HG03103 (cell line): Measurements from ENCODE around the gene DLGAP3.

ENCODE experiments used
- ATAC-seq: cut with Tn5 transposase; IDR thresholded peaks from one replicate; pipeline ENCODE4 v1.9.1; 2021; ENCODE audit warnings: low read depth; ENCODE audit not compliant: unreplicated experiment

Gene DLGAP3

GRCh38 chr1:34906756-34907155, 22.7 kb downstream of the DLGAP3 start:
- no peak for ATAC-seq

- no peak for ATAC-seq
Measured at GRCh38 chr1:34906222-34906621, 23.2 kb downstream of the DLGAP3 start.

GRCh38 chr1:34905098-34905459, 24.4 kb downstream of the DLGAP3 start:
- ATAC-seq: no peak

- no peak for ATAC-seq
Measured at GRCh38 chr1:34904236-34905097, 25.0 kb downstream of the DLGAP3 start.

- no peak for ATAC-seq
Measured at GRCh38 chr1:34901919-34902318, 27.5 kb downstream of the DLGAP3 start.

GRCh38 chr1:34900775-34901502, 28.5 kb downstream of the DLGAP3 start:
- no peak for ATAC-seq

GRCh38 chr1:34899906-34900305, 29.5 kb downstream of the DLGAP3 start:
- ATAC-seq: no peak

GRCh38 chr1:34899471-34899870, 30.0 kb downstream of the DLGAP3 start:
- no peak for ATAC-seq

- ATAC-seq: no peak
Measured at GRCh38 chr1:34898330-34898761, 31.1 kb downstream of the DLGAP3 start.

GRCh38 chr1:34896612-34897011, 32.8 kb downstream of the DLGAP3 start:
- no peak for ATAC-seq

- no peak for ATAC-seq
Measured at GRCh38 chr1:34889705-34890104, 39.7 kb downstream of the DLGAP3 start.

GRCh38 chr1:34887593-34887992, 41.9 kb downstream of the DLGAP3 start:
- ATAC-seq: no peak

GRCh38 chr1:34885405-34886247, 43.8 kb downstream of the DLGAP3 start:
- no peak for ATAC-seq

GRCh38 chr1:34884961-34885360, 44.5 kb downstream of the DLGAP3 start:
- ATAC-seq: no peak

GRCh38 chr1:34884536-34884935, 44.9 kb downstream of the DLGAP3 start:
- ATAC-seq: no peak

- no peak for ATAC-seq
Measured at GRCh38 chr1:34879230-34879629, 50.2 kb downstream of the DLGAP3 start.

- ATAC-seq: no peak
Measured at GRCh38 chr1:34876406-34876805, 53.0 kb downstream of the DLGAP3 start.

- ATAC-seq: no peak
Measured at GRCh38 chr1:34874296-34874952, 55.0 kb downstream of the DLGAP3 start.

- no peak for ATAC-seq
Measured at GRCh38 chr1:34872133-34872503, 57.3 kb downstream of the DLGAP3 start.

GRCh38 chr1:34871443-34872132, 57.9 kb downstream of the DLGAP3 start:
- ATAC-seq: no peak
